SHP77 treated with DMSO at 0.1 percent for 48 hours (cell line): Measurements from ENCODE around the gene PIGL.
"Not testable (repeated sequence)": the region's sequence is repeated elsewhere in the genome, so short reads cannot be mapped to it uniquely, and the experiment has no call there.

Experiments used
- DNase-seq: peaks from one replicate; lab custom pipeline; 2025; lab: John Stamatoyannopoulos, UW

Gene PIGL

DNA sequence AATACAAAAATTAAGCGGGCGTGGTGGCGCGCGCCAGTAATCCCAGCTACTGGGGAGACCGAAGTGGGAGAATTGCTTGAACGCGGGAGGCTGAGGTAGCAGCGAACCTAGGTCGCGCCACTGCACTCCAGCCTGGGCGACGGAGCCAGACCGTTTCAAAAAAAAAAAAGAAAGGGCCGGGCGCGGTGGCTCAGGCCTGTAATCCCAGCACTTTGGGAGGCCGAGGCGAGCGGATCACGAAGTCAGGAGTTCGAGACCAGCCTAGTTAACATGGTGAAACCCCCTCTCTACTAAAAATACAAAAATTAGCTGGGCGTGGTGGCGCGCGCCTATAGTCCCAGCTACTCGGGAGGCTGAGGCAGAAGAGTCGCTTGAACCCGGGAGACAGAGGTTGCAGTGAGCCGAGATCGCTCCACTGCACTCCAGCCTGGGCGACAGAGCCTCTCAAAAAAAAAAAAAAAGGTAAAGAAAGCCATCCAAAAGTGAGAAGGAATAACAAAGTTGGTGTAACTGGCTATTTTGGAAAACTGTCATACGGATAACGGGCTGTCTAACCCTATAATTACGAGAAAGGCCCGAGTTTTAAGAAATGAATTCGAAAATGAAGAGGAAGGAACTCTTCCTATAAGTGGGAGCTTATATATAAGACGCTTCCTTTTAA is 539 bp upstream of the PIGL start:
- not testable (repeated sequence) for DNase-seq

DNA sequence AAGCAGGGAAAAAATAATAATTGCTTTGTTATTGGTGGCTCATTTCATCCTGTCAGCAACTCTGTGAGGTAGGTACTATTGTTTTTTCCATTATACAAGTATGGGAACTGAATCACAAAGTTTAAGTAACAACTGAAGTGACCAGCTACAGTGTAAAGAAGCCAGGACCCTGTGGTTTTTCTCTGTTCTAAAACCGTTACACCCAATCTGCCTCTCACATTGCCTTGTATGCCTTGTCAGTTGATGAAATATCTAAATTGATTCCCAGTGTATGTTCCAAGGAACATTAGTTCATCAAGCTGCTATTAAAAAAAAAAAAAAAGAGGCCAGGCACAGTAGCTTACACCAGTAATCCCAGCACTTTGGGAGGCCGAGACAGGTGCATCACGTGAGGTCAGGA is 5.4 kb downstream of the PIGL start:
- DNase-seq, result no peak

DNA sequence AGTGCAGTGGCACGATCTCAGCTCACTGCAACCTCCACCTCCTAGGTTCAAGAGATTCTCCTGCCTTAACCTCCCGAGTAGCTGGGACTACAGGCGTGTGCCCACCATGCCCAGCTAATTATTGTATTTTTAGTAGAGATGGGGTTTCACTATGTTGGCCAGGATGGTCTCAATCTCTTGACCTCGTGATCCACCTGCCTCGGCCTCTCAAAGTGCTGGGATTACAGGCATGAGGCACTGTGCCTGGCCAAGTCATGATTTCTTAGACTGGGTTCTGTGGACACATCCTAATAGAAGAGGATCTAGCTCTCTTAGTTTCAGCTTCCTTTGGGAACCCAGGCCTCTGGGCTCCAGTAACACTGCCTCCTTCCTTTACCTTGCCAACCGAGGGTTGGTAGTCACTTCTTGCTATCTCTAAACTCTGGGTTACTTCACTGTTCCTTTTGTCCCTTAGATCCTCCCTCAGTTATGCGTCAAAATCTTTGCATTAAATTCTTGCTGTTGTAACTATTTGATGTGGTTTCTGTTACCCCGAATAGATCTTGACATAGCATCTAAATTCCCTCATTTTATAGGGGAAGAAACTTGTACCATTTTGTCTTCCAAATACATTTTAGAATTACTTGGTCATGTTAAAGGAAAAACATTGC is 13.0 kb downstream of the PIGL start:
- DNase-seq, result not testable (repeated sequence)

DNA sequence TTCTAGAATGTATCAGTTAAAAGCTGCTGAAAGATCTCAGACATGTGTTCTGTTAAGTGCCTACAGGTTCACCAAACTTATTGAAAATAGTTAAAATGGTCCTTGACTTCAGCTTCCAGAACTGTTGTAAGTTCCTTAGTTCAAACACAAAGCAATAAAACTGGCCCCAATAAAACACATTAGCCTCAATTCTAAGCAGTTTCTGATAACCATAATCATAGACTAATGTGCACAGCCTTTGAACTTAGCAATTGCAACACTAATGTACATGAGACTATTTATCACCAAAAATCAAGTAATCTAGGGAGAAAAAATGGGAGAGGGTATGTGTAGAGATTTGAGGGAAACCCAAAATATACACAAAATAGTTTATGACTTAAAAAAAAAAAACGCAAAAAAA is 15.4 kb downstream of the PIGL start:
- no peak for DNase-seq

DNA sequence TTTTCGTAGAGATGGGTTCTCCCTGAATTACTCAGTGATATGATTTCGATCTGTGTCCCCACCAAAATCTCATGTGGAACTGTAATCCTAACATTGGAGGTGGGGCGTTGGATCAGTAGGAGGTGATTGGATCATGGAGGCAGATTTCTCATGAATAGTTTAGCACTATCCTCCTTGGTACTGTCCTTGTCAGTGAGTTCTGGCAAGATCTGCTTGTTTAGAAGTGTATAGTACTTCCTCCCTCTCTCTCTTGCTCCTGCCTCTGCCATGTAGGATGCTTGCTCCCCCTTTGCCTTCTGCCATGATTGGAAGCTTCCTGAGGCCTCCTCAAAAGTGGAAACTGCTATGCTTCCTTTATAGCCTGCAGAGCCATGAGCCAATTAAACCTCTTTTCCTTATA is 22.9 kb downstream of the PIGL start:
- DNase-seq, result no peak

DNA sequence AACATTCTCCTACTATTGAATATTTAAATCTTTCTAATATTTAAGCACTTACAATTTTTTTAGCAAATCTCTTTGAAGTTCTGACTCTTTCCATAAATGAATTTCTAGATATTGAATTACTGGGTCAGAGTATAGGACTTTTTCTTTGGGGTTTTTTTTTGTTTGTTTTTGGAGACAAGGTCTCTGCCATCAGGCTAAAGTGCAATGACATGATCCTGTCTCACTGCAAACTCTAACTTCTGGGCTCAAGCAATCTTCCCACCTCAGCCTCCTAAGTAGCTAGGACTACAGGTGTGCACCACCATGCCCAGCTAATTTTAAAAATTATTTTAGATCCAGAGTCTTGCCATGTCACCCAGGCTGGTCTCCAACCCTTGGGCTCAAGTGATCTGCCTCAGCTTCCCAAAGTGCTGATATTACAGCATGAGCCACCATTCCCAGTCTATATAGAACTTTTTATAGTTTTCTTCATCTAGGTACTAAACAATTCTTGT is 24.9 kb downstream of the PIGL start:
- no peak for DNase-seq

DNA sequence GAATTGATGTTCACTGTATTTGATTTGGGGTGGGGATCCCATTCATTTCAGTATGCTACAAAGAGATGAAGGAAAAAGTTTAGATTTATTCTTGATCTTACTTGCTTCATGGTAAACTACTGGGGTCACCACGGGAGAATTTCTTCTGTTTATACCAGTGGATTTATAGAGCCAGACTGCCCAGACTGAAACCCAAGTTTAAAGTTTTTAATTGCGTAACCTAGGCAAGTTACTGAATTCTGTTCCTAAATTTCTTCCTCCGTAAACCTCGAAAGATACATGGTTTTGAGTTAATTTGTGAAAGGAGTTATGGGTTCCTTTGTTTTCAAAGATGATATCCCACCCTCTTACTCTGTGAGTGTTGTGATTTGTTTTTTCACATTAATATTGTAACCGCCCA is 26.4 kb downstream of the PIGL start:
- no peak for DNase-seq

DNA sequence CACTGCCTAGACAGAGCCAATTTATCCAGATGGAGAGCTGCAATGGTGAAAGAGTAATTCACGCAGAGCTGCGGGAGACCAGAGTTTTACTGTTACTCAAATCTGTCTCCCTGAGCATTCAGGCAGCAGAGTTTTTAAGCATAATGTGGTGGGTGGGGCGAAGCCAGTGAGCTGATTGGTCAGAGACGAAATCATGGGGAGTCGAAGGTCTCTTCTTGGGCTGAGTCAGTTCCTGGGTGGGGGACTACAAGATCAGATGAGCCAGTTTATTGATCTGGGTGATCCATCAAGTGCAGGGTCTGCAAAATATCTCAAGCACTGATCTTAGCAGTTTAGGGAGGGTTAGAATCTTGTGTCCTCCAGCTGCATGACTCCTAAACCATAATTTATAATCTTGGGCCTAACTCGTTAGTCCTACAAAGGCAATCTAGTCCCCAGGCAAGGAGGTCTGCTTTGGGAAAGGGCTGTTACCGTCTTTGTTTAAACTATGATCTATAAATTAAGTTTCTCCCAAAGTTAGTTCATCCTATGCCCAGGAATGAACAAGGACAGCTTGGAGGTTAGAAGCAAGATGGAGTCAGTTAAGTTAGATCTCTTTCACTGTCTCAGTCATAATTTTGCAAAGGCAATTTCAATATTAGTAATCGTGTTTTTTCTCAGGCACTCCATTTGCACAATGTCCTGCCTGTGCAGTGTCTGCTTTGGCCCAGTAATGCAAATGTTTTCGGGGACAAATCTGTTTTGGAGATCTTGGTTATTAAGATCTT is 27.0 kb downstream of the PIGL start:
- DNase-seq, result no peak

DNA sequence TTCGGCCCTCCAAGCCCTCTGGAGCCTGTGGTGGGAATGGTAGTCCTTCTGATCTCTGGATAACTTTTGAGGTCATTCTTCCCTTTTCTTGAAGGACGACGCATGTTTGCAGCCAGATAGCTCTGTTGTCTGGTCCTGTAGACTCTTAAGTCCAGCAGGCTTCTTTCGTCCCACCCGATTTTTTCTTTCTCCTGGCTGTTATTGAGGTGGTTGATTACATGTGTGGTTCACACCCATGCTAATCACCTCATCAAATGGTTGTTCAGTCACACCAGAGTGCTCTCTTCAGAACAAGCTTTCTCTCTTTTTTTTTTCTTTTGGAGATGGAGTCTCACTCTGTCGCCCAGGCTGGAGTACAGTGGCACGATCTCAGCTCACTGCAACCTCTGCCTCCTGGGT is 30.6 kb downstream of the PIGL start:
- DNase-seq, result no peak

DNA sequence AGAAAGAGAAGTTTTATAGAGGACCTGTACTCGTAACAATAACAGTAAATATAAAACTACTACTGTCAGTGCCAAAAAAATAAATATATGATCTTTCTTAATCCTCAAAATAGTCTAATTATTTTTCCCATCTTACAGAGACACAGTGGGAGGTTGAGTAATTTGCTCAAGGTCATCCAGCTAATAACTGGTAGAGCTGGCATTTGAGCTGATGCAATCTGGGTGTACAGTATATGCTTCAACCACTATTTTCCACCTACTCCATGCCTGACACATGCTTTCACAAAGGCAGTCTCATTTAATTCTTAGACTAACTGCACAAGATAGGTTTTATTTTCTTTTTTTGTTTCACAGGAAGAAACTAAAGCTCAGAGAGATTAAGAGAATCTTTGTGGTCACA is 33.6 kb downstream of the PIGL start:
- DNase-seq, result no peak

DNA sequence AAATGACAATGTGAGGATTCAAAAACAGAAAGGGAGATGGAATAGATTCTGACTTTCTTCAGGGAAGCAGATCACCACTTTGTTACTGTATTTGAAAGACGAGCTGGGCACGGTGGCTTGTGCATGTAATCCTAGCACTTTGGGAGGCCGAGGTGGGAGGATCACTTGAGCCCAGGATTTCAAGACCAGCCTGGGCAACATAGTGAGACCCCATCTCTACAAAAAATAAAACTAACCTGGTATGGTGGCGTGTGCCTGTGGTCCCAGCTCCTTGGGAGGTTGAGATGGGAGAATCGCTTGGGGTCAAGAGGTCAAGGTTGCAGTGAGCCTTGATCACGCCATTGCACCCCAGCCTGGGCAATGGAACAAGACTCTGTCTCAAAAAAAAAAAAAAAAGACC is 34.0 kb downstream of the PIGL start:
- no peak for DNase-seq

DNA sequence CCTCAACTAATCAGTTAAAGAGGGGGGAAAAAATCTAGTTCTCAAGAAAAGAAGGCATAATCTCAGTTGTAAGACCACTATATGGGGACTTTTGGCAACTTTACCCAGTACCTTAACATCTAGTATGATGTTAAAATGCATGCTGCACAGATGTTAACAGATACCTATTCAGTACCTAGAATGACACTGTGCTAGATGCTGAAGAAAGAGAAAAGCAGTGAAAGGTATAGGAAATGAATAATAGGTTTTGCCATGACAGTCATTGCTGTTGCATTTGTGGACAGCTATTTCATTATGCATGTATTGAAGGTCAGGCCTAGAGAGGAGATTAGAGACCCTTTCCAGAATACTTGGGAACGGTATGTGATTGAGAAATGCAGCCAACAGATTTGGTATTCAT is 34.5 kb downstream of the PIGL start:
- no peak for DNase-seq

DNA sequence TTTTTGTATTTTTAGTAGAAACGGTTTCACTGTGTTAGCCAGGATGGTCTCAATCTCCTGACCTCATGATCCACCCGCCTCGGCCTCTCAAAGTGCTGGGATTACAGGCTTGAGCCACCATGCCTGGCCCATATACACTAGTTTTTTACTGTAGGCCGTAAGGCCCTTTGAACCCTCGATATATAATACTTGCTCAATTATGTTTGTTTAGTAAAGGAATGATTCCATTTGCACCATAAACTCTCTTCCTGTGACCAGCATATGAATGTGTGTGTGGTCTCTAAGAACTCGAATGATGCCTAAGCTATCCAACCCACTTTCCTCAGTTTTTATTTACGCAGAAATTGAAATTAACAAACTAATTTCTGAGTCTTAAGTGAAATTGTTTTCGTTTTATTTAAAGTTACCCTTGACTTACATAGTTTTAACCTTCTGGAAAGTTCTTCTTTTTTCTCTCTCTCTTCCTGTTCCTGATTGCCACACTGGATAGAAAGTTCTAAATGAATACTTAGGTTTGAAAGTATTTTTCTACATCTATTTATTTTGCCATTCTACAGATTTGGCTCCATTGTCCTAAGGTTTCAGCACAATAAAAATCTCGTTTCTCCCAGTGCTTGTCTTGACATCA is 37.9 kb downstream of the PIGL start:
- no peak for DNase-seq

DNA sequence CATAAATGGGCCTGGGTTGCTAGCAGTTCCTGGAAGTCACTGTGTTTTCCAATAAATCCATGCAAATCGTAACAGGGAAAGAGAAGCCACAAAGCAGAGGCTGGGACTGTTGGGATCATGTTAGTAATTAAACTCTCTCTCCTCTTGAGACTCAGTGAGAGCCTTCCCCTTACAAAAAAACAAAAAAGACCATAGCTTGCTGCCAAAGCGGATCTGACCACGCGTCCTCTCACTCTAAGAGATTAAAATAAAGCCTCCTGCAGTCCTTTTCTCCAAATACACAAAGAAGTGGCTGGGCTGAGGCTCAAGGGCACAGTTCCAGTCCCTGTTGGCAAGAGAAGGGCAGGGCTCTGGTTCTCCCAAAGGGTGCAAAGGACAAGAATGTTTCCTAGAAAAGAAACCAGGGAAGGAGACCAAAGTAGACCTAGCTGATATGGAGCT is 38.5 kb downstream of the PIGL start:
- no peak for DNase-seq

DNA sequence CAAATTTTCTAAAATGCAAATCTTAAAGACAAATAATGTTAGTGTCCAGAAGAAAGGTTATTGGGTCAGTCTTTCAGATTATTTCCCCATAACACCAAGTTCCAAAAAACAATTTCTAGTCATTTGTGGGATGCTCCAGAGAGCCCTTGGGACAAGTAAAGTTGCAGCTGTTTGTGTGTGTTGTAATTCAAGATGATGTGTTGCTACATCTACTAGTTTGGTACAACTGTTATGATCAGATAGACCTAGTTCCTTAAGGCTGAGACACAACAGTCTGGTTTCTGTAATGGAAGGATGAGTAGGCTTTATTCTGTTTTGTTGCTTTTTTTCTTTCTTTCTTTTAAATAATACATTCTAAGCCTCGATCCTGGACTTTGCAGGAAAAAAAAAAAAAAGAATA is 41.9 kb downstream of the PIGL start:
- no peak for DNase-seq

DNA sequence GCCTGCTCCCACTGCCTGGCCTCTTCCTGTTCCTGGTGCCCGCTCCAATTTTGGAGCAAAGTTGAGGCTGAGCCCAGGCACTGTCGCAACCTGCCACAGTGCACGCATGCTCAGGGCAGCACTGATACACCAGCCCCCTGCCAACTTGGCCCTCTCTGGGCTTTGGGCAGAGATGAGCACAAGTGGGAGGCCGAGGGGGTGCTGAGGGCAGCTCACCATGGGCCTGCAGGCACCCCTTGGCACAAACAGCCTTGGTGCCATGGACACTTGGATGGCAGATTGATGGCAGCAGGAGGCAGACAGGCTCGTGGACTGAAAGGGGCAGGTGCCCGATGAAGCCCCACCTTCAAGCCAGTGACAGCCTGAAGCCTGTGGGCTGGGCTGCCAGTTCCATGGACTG is 42.9 kb downstream of the PIGL start:
- no peak for DNase-seq

DNA sequence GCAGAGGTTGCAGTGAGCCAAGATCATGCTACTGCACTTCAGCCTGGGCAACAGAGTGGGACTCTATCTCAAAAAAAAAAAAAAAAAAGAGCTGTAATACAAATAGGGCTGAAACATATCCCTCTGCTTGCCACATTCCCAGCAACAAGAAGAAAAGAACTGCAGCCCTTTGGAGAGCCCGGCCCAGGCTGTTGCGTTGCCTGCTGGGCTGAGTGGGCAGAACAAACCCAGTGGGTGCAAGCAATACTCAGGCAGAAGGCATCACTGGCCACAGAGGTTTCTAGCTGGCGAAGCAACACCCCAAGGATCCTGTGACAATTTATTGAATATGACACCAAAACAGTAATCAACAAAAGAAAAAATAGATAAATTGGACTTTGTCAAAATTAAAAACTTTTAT is 44.0 kb downstream of the PIGL start:
- DNase-seq, result no peak

DNA sequence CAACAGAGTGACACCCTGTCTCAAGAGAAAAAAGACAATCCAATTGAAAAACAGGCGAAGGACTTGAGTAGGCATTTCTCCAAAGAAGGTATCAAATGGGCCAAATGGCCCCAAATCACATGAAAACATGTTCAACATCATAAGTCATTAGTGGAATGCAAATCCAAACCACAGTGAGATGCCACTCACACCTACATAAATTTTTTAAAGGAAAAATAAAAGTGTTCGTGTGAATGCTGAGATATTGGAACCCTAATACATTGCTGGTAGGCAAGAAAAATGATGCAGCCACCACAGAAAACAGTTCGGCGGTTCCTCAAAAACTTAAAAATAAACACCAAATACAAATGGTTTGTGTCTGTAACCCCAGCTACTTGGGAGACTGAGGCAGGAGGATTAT is 45.2 kb downstream of the PIGL start:
- no peak for DNase-seq

DNA sequence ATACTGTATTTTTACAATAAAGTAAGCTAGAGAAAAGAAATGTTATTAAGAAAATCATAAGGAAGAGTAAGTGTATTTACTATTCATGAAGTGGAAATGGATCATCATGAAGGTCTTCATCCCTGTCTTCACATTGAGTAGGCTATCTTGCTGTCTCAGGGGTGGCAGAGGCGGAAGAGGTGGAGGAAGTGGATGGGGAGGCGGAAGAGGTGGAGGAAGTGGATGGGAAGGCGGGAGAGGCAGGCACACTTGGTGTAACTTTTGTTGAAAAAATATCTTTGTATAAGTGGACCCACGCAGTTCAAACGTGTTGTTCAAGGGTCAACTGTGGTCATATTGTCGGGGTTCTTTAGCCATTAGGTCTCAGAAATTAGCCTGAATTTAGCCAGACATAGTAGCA is 50.2 kb downstream of the PIGL start:
- no peak for DNase-seq

DNA sequence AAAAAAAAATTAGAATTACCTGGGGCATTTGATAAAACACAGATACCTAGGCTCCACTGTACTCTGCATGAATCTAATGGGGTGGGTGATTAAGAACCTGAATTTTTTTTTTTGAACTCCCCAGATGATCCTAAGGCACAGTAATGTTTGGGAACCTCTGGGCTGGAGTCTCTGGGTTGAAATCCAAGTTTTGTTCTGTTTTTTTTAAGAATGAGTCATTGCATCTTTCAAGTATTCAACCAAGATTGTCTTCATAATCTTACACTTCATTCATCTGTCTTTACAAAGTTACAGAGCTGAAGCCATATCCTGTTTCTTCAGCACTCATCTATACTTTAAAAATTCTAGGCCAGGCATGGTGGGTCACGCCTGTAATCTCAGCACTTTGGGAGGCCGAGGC is 52.6 kb downstream of the PIGL start:
- no peak for DNase-seq

DNA sequence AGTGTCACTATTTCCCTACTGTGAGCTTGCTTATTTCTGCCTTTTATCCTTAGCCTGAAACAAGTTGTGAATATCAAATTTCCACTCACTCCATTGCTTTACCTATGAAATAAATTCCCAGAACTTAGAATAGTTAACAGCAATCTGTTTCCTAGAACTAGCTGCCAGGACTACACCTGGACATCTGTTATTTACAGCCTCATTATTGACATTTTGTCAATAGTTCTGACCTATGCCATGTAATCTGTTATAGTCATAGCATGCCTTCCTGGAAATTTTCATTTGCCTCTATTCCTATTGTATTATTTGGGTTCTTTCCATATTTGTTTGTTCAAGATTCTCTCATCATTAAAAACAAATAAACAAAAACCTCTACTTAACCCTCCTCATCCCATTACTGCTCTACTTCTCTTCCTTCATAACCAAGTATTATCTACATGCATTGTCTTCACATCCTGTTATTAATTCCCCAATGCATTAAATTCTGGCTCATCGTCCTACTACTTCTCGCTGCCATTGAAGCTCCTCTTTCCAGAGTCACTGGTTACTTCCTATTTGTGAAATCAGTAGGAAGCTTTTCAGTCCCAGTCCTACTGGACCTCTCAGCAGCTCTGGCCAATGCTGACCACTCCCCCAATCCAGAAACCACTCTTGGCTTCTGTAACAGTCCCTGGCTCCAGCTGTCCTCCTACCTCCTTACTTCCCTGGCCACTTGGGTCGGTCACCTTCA is 55.3 kb downstream of the PIGL start:
- DNase-seq, result no peak

DNA sequence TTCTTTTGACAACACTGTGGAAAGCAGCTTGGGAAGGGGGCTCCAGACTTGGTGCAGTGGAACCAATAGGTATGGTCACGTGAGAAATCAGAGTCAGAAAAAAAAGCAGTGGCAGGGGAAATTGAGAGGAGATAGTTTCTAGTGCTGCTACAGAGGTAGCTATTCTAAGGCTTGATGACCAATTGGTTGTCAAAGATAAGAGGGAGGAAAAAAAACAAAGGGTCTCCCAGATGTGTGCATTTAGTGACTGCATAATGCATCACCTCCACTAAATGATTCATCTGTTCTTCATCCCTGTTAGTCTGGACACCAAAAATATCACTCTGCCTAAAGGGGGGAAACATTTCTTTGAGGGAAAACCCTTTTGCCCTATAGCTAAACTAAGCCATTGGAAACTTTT is 56.5 kb downstream of the PIGL start:
- DNase-seq, result no peak
